ENCODE data around the gene MTURN.
A peak's percentile ranks its signal among the peaks of the same experiment; 100 is the strongest.

Gene MTURN

GRCh38 chr7:30162622-30163124, 27.9 kb downstream of the MTURN start:
- no peak for DNase-seq (ENCODE audit: low spot score)

GRCh38 chr7:30163231-30163894, 28.6 kb downstream of the MTURN start:
- DNase-seq (ENCODE audit: low spot score) = no peak

GRCh38 chr7:30164567-30164966, 29.8 kb downstream of the MTURN start:
- no peak for DNase-seq (ENCODE audit: low spot score)

GRCh38 chr7:30165590-30165989, 30.8 kb downstream of the MTURN start:
- DNase-seq (ENCODE audit: low spot score) = no peak

- DNase-seq (ENCODE audit: low spot score) = no peak
These were observed 31.5 kb downstream of the MTURN start for GRCh38 chr7:30166155-30166840.

GRCh38 chr7:30166841-30167235, 32.1 kb downstream of the MTURN start:
- no peak for DNase-seq (ENCODE audit: low spot score)

- no peak for DNase-seq (ENCODE audit: low spot score)
These were observed 33.1 kb downstream of the MTURN start for GRCh38 chr7:30167901-30168300.

GRCh38 chr7:30168835-30169573, 34.2 kb downstream of the MTURN start:
- DNase-seq (ENCODE audit: low spot score) = no peak

GRCh38 chr7:30169579-30169978, 34.8 kb downstream of the MTURN start:
- DNase-seq (ENCODE audit: low spot score) = no peak

GRCh38 chr7:30170476-30171205, 35.9 kb downstream of the MTURN start:
- DNase-seq (ENCODE audit: low spot score) = no peak

GRCh38 chr7:30171766-30172447, 37.1 kb downstream of the MTURN start:
- no peak for DNase-seq (ENCODE audit: low spot score)

GRCh38 chr7:30172451-30172850, 37.7 kb downstream of the MTURN start:
- no peak for DNase-seq (ENCODE audit: low spot score)

GRCh38 chr7:30173058-30173897, 38.5 kb downstream of the MTURN start:
- DNase-seq (ENCODE audit: low spot score) = peak; percentile 76

GRCh38 chr7:30175180-30175579, 40.4 kb downstream of the MTURN start:
- DNase-seq (ENCODE audit: low spot score) = no peak

GRCh38 chr7:30175636-30176147, 40.9 kb downstream of the MTURN start:
- no peak for DNase-seq (ENCODE audit: low spot score)

- DNase-seq (ENCODE audit: low spot score) = no peak
These were observed 41.8 kb downstream of the MTURN start for GRCh38 chr7:30176463-30177109.

- no peak for DNase-seq (ENCODE audit: low spot score)
These were observed 42.4 kb downstream of the MTURN start for GRCh38 chr7:30177186-30177585.

- DNase-seq (ENCODE audit: low spot score) = no peak
These were observed 43.2 kb downstream of the MTURN start for GRCh38 chr7:30177965-30178364.

GRCh38 chr7:30178748-30179436, 44.1 kb downstream of the MTURN start:
- DNase-seq (ENCODE audit: low spot score) = no peak

Data from left forelimb (tissue), 1 donor.